ENCODE results near the gene ENTPD2. TPM values are rescaled to one million over a fixed set of nuclear protein-coding genes. Genes with fewer than 3 reads are reported as not detected.
A peak's percentile ranks its signal among the peaks of the same experiment; 100 is the strongest.

Gene ENTPD2
- total and polyA plus RNA-seq, 9 of the 15 experiments (the other 6 are each of a cell fraction or from before 2014, with no cell fraction given) = 0.04 to 0.60 (median 0.14) TPM; not detected in 4

DNA sequence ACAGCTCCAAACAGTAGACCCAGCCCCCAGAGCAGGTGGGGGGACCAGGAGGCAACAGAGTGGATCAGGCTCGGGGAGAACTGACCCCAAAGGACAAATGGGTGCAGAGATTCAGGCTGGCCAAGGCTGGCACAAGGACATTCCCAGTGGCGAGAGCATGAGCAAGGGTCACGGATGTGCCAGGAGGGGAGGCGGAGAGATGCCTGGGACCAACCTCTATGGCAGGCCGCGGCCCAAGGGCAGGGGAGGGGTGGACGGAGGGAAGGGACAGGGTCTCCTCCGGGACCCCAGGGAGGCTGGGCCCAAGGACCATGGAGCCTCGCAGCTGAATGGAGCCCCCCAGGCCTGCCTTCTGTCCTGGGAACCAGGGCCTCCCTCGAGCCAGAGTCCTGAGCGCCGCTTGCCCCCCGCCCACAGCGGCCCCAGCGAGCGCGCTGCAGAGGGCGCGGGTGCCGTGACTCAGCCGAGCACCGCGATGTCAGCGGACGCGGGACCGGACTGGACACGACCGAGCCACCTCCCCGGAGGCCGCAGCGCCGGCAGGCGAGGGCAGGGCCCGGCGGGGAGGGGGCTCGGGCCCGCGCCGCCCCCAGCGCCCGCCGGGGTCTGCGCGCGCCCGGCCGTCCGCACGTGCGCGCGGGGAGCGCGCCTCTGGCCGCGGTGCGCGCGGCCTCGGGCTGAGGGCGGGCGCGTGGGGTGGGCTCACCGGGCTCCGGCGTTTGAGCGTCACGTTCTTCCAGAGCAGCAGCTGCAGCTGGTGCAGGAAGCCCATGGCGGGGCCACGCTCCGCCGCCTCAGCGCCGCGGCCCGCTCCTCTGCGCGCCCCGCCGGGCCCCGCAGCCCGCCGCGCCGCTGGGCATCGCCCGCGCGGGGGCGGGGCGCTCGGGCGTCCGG lies 26.2 kb downstream of the ENTPD2 start, which contains the start of gene ABCA2:
TSS of gene ABCA2 (minus strand) at position 869 of the 894 bp plus-strand sequence. CDS start at position 772, 97 bp downstream.
- no TSS peak for BruUV-seq (replicated peaks)
- no peaks in the 10 kb centered on the region for H3K9me1 ChIP-seq (ENCODE audit: control insufficient read depth, insufficient read depth, low read length)
- no peaks in the 10 kb centered on the region for H3K36me3 ChIP-seq (ENCODE audit: control insufficient read depth, insufficient read depth, low read length)
- in situ Hi-C loops (cut with MboI) (no loop called here), intact Hi-C loops (cut with micrococcal nuclease) (loop anchor here (2.0 kb wide), 1 partner anchor 83 kb away; the partner anchor contains the start of genes C8G and FBXW5)
- no peak for FAIRE-seq
- DNase-seq (ENCODE audit: extremely low read depth in 1 of 4, low spot score in 3 of 4) = peak in 3 of 4 experiments; percentile 55 to 66 (median 64)
- H4K20me1 ChIP-seq (replicated peaks; ENCODE audit: control insufficient read depth, insufficient read depth, low read length) = no peaks in the 10 kb centered on the region
- no peaks in the 10 kb centered on the region for H3K9me3 ChIP-seq (replicated peaks; ENCODE audit: control insufficient read depth, insufficient read depth, low read depth, low read length)
- H3K4me2 ChIP-seq (ENCODE audit: insufficient read depth, low read length) = peak within 1 kb of the TSS; percentile 86
- 11% methylated on average over 30 of the region's 95 CpGs for WGBS (ENCODE audit: insufficient coverage, low coverage, missing lambda C conversion rate)
- ChIA-PET POLR2A (interaction anchor here (0.7 kb wide), 1 partner anchor 682 kb away, joined by 3 read pairs; no protein-coding TSS in a partner anchor), CTCF (ENCODE audit: low intra/inter-chr PET ratio) (interaction anchor here (0.6 to 3.0 kb wide), 2 partner anchors 79 to 209 kb away, joined by 3 to 17 read pairs; no protein-coding TSS in a partner anchor)
- H3K27ac ChIP-seq (ENCODE audit: extremely low read depth, low read depth, low read length) = peak within 1 kb of the TSS; percentile 57; the same call in 2 of the 3 replicates
- peak within 1 kb of the TSS; percentile 66 for H3K4me3 ChIP-seq
- peaks cover 3% of the 10 kb centered on the region; the same call in 1 of the 3 replicates for H3K79me2 ChIP-seq (ENCODE audit: control insufficient read depth, insufficient read depth, low read length)
- H3K9ac ChIP-seq (ENCODE audit: insufficient read depth in 1 of 2, low read depth in 2 of 2, low read length in 2 of 2) = peak within 1 kb of the TSS; percentile 69 to 92
- H3K4me1 ChIP-seq (replicated peaks in 1 of 2; ENCODE audit: control insufficient read depth in 2 of 2, insufficient read depth in 2 of 2, low read length in 2 of 2) = peaks cover 9 to 95% of the 10 kb centered on the region in 2 experiments
- ATAC-seq = peak; percentile 31
- H2AFZ ChIP-seq (ENCODE audit: low read depth, low read length) = peak within 1 kb of the TSS; percentile 93
- H3K27me3 ChIP-seq (ENCODE audit: control insufficient read depth in 2 of 2, insufficient read depth in 2 of 2, low read length in 2 of 2) = no peaks in the 10 kb centered on the region
- no peak for TF ChIP-seq RHOXF2B (CRISPR knock-in tag; conservative IDR thresholded peaks at IDR 0.05)
- TF ChIP-seq MNT (conservative IDR thresholded peaks at IDR 0.05) = no peak
- no peak for TF ChIP-seq NR2C2 (CRISPR knock-in tag; IDR thresholded peaks at IDR 0.05)
- peak; percentile 18; the same call in 1 of the 2 replicates for TF ChIP-seq NR2C2 (tag; IDR thresholded peaks at IDR 0.05)
- TF ChIP-seq CBX8 (IDR thresholded peaks at IDR 0.05; ENCODE audit: borderline replicate concordance, extremely low read depth, low read depth, low read length, poor library complexity, severe bottlenecking) = no peak
- no peak for TF ChIP-seq KLF16 (IDR thresholded peaks at IDR 0.05)
- peak; percentile 68; the same call in 1 of the 2 replicates for TF ChIP-seq ARID4B (CRISPR knock-in tag; IDR thresholded peaks at IDR 0.05)
- TF ChIP-seq ZNF140 (CRISPR knock-in tag; IDR thresholded peaks at IDR 0.05) = no peak
- 0 out of 2 replicates have a peak, but pooled peaks have one; percentile 72 for TF ChIP-seq KAT7 (CRISPR knock-in tag; IDR thresholded peaks at IDR 0.05; ENCODE audit: borderline replicate concordance)
- TF ChIP-seq ARHGAP35 (IDR thresholded peaks at IDR 0.05; ENCODE audit: partially characterized antibody) = no peak
- 0 out of 2 replicates have a peak, but pooled peaks have one; percentile 28 for TF ChIP-seq GABPB1 (CRISPR knock-in tag; IDR thresholded peaks at IDR 0.05)
- no peak for TF ChIP-seq GABPA (tag; conservative IDR thresholded peaks at IDR 0.05; ENCODE audit: low read depth)

All from K562 (cell line).